ENCODE data around the gene GPAM.

Gene GPAM

GRCh38 chr10:112195224-112195623, 11.7 kb upstream of the GPAM start:
- no peak overlapping the region for H3K27ac ChIP-seq (ENCODE audit: low read length)

GRCh38 chr10:112191791-112192190, 8.2 kb upstream of the GPAM start:
- Histone ChIP-seq H3K36me3 (ENCODE audit: control insufficient read depth, low read depth, low read length) (no peaks in the 10 kb centered on the region), H3K27ac (ENCODE audit: low read length) (no peak overlapping the region), H3K4me3 (ENCODE audit: low read length) (no peak overlapping the region), H3K27me3 (ENCODE audit: control insufficient read depth, insufficient read depth, low read length) (no peaks in the 10 kb centered on the region), H3K9ac (ENCODE audit: low read length) (no peak overlapping the region), H3K9me3 (ENCODE audit: control insufficient read depth, low read depth, low read length) (no peaks in the 10 kb centered on the region), H3K4me1 (ENCODE audit: control insufficient read depth, low read depth, low read length) (no peaks in the 10 kb centered on the region)

More at GRCh38 chr10:112195224-112195623, 11.7 kb upstream of the GPAM start:
- H3K4me1 ChIP-seq (ENCODE audit: control insufficient read depth, low read depth, low read length), result no peaks in the 10 kb centered on the region
- no peaks in the 10 kb centered on the region for H3K36me3 ChIP-seq (ENCODE audit: control insufficient read depth, low read depth, low read length)
- no peaks in the 10 kb centered on the region for H3K27me3 ChIP-seq (ENCODE audit: control insufficient read depth, insufficient read depth, low read length)
- no peak overlapping the region for H3K4me3 ChIP-seq (ENCODE audit: low read length)
- H3K9ac ChIP-seq (ENCODE audit: low read length), result no peak overlapping the region
- no peaks in the 10 kb centered on the region for H3K9me3 ChIP-seq (ENCODE audit: control insufficient read depth, low read depth, low read length)

- H3K27me3 ChIP-seq (ENCODE audit: control insufficient read depth, insufficient read depth, low read length), result no peaks in the 10 kb centered on the region
- no peaks in the 10 kb centered on the region for H3K9me3 ChIP-seq (ENCODE audit: control insufficient read depth, low read depth, low read length)
- H3K9ac ChIP-seq (ENCODE audit: low read length), result no peak overlapping the region
- H3K4me1 ChIP-seq (ENCODE audit: control insufficient read depth, low read depth, low read length), result no peaks in the 10 kb centered on the region
- H3K4me3 ChIP-seq (ENCODE audit: low read length), result no peak overlapping the region
- no peaks in the 10 kb centered on the region for H3K36me3 ChIP-seq (ENCODE audit: control insufficient read depth, low read depth, low read length)
- H3K27ac ChIP-seq (ENCODE audit: low read length), result no peak overlapping the region
These were observed 7.6 kb upstream of the GPAM start for GRCh38 chr10:112191041-112191590.

GRCh38 chr10:112189465-112189864, 5.9 kb upstream of the GPAM start:
- Histone ChIP-seq H3K9ac (ENCODE audit: low read length) (no peak overlapping the region), H3K27me3 (ENCODE audit: control insufficient read depth, insufficient read depth, low read length) (no peaks in the 10 kb centered on the region), H3K4me1 (ENCODE audit: control insufficient read depth, low read depth, low read length) (peaks cover under 1% of the 10 kb centered on the region)

GRCh38 chr10:112187527-112187926, 4.0 kb upstream of the GPAM start:
- no peak overlapping the region for H3K27ac ChIP-seq (ENCODE audit: low read length)
- H3K9me3 ChIP-seq (ENCODE audit: control insufficient read depth, low read depth, low read length), result no peaks in the 10 kb centered on the region
- H3K4me1 ChIP-seq (ENCODE audit: control insufficient read depth, low read depth, low read length), result peaks cover 8% of the 10 kb centered on the region
- no peaks in the 10 kb centered on the region for H3K27me3 ChIP-seq (ENCODE audit: control insufficient read depth, insufficient read depth, low read length)
- H3K4me3 ChIP-seq (ENCODE audit: low read length), result no peak overlapping the region
- H3K36me3 ChIP-seq (ENCODE audit: control insufficient read depth, low read depth, low read length), result no peaks in the 10 kb centered on the region
- H3K9ac ChIP-seq (ENCODE audit: low read length), result no peak overlapping the region

More at GRCh38 chr10:112189465-112189864, 5.9 kb upstream of the GPAM start:
- no peaks in the 10 kb centered on the region for H3K9me3 ChIP-seq (ENCODE audit: control insufficient read depth, low read depth, low read length)
- H3K36me3 ChIP-seq (ENCODE audit: control insufficient read depth, low read depth, low read length), result no peaks in the 10 kb centered on the region
- H3K27ac ChIP-seq (ENCODE audit: low read length), result no peak overlapping the region
- H3K4me3 ChIP-seq (ENCODE audit: low read length), result no peak overlapping the region

DNA sequence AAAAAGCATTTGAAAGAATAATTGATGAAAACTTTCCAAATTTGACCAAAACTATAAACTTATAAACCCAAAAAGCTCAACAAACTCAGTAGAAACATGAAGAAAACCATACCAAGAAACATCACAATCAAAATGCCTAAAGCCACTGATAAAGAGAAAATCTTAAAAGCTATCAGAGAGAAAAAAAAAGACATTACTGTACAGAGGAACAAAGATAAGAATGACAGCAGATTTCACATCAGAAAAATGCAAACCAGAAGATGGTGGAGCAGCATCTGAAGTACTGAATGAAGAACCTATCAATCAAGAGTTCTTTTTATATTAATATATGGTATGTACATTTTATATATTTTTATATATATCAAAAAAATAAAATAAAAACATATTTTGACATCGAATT, 2.4 kb upstream of the GPAM start:
- peaks cover 11% of the 10 kb centered on the region for H3K4me1 ChIP-seq (ENCODE audit: control insufficient read depth, low read depth, low read length)
- H3K4me3 ChIP-seq (ENCODE audit: low read length), result no peak overlapping the region
- no peak overlapping the region for H3K9ac ChIP-seq (ENCODE audit: low read length)
- H3K27me3 ChIP-seq (ENCODE audit: control insufficient read depth, insufficient read depth, low read length), result no peaks in the 10 kb centered on the region
- H3K27ac ChIP-seq (ENCODE audit: low read length), result no peak overlapping the region
- no peaks in the 10 kb centered on the region for H3K9me3 ChIP-seq (ENCODE audit: control insufficient read depth, low read depth, low read length)
- H3K36me3 ChIP-seq (ENCODE audit: control insufficient read depth, low read depth, low read length), result no peaks in the 10 kb centered on the region

GRCh38 chr10:112184379-112184778, 814 bp upstream of the GPAM start:
- H3K4me3 ChIP-seq (ENCODE audit: low read length), result peak overlapping the region; percentile 99
- H3K27ac ChIP-seq (ENCODE audit: low read length), result no peak overlapping the region
- no peaks in the 10 kb centered on the region for H3K27me3 ChIP-seq (ENCODE audit: control insufficient read depth, insufficient read depth, low read length)
- H3K9ac ChIP-seq (ENCODE audit: low read length), result peak overlapping the region; percentile 95
- H3K4me1 ChIP-seq (ENCODE audit: control insufficient read depth, low read depth, low read length), result peaks cover 11% of the 10 kb centered on the region
- peaks cover 10% of the 10 kb centered on the region for H3K36me3 ChIP-seq (ENCODE audit: control insufficient read depth, low read depth, low read length)
- no peaks in the 10 kb centered on the region for H3K9me3 ChIP-seq (ENCODE audit: control insufficient read depth, low read depth, low read length)

GRCh38 chr10:112184052-112184371, 447 bp upstream of the GPAM start:
- H3K27me3 ChIP-seq (ENCODE audit: control insufficient read depth, insufficient read depth, low read length), result no peaks in the 10 kb centered on the region
- H3K9ac ChIP-seq (ENCODE audit: low read length), result peak overlapping the region; percentile 95
- peaks cover 12% of the 10 kb centered on the region for H3K36me3 ChIP-seq (ENCODE audit: control insufficient read depth, low read depth, low read length)
- H3K27ac ChIP-seq (ENCODE audit: low read length), result peak overlapping the region; percentile 92
- peaks cover 11% of the 10 kb centered on the region for H3K4me1 ChIP-seq (ENCODE audit: control insufficient read depth, low read depth, low read length)
- H3K9me3 ChIP-seq (ENCODE audit: control insufficient read depth, low read depth, low read length), result no peaks in the 10 kb centered on the region
- H3K4me3 ChIP-seq (ENCODE audit: low read length), result peak overlapping the region; percentile 99

- Histone ChIP-seq H3K36me3 (ENCODE audit: control insufficient read depth, low read depth, low read length) (peaks cover 12% of the 10 kb centered on the region), H3K9me3 (ENCODE audit: control insufficient read depth, low read depth, low read length) (no peaks in the 10 kb centered on the region), H3K9ac (ENCODE audit: low read length) (peak overlapping the region; percentile 95), H3K27ac (ENCODE audit: low read length) (no peak overlapping the region), H3K27me3 (ENCODE audit: control insufficient read depth, insufficient read depth, low read length) (no peaks in the 10 kb centered on the region), H3K4me3 (ENCODE audit: low read length) (peak overlapping the region; percentile 99), H3K4me1 (ENCODE audit: control insufficient read depth, low read depth, low read length) (peaks cover 11% of the 10 kb centered on the region)
These were observed 709 bp downstream of the GPAM start for GRCh38 chr10:112182784-112183328.

DNA sequence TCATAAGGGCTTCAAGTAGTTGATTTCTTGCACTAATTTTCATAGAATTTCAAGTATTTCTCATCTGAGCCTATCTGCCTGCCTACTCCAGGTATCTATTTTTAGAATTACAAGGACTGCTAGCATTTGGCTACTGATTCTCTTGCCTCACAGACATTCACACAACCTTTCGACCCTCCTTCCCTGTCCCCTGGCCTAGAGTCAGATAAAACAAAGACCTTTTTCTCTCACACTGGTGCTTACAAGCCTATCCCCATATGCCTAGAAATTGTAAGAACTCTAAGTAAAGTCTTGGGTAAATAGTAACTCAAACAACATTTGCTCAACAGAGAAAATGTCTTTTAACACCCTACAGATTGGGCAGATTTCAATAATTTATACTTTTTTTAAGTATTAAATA, 6.3 kb downstream of the GPAM start:
- Histone ChIP-seq H3K36me3 (ENCODE audit: control insufficient read depth, low read depth, low read length) (peaks cover 58% of the 10 kb centered on the region), H3K9ac (ENCODE audit: low read length) (no peak overlapping the region), H3K4me3 (ENCODE audit: low read length) (no peak overlapping the region), H3K4me1 (ENCODE audit: control insufficient read depth, low read depth, low read length) (no peaks in the 10 kb centered on the region), H3K9me3 (ENCODE audit: control insufficient read depth, low read depth, low read length) (no peaks in the 10 kb centered on the region), H3K27me3 (ENCODE audit: control insufficient read depth, insufficient read depth, low read length) (no peaks in the 10 kb centered on the region), H3K27ac (ENCODE audit: low read length) (no peak overlapping the region)

- Histone ChIP-seq H3K4me3 (ENCODE audit: low read length) (no peak overlapping the region), H3K4me1 (ENCODE audit: control insufficient read depth, low read depth, low read length) (no peaks in the 10 kb centered on the region), H3K9ac (ENCODE audit: low read length) (no peak overlapping the region), H3K27me3 (ENCODE audit: control insufficient read depth, insufficient read depth, low read length) (no peaks in the 10 kb centered on the region), H3K9me3 (ENCODE audit: control insufficient read depth, low read depth, low read length) (no peaks in the 10 kb centered on the region), H3K27ac (ENCODE audit: low read length) (no peak overlapping the region), H3K36me3 (ENCODE audit: control insufficient read depth, low read depth, low read length) (peaks cover 60% of the 10 kb centered on the region)
These were observed 7.0 kb downstream of the GPAM start for GRCh38 chr10:112176543-112176942.

GRCh38 chr10:112175409-112175808, 8.2 kb downstream of the GPAM start:
- Histone ChIP-seq H3K4me1 (ENCODE audit: control insufficient read depth, low read depth, low read length) (no peaks in the 10 kb centered on the region), H3K27ac (ENCODE audit: low read length) (no peak overlapping the region), H3K27me3 (ENCODE audit: control insufficient read depth, insufficient read depth, low read length) (no peaks in the 10 kb centered on the region), H3K9ac (ENCODE audit: low read length) (no peak overlapping the region), H3K4me3 (ENCODE audit: low read length) (no peak overlapping the region), H3K36me3 (ENCODE audit: control insufficient read depth, low read depth, low read length) (peaks cover 71% of the 10 kb centered on the region), H3K9me3 (ENCODE audit: control insufficient read depth, low read depth, low read length) (no peaks in the 10 kb centered on the region)
